ELR (cell line): ENCODE measurements around the gene C1orf232.

Experiments used
- DNase-seq: peaks from one replicate; pipeline ENCODE4 v3.0.0-alpha.2; 2015; ENCODE audit warnings: low read depth

C1orf232 gene

DNA sequence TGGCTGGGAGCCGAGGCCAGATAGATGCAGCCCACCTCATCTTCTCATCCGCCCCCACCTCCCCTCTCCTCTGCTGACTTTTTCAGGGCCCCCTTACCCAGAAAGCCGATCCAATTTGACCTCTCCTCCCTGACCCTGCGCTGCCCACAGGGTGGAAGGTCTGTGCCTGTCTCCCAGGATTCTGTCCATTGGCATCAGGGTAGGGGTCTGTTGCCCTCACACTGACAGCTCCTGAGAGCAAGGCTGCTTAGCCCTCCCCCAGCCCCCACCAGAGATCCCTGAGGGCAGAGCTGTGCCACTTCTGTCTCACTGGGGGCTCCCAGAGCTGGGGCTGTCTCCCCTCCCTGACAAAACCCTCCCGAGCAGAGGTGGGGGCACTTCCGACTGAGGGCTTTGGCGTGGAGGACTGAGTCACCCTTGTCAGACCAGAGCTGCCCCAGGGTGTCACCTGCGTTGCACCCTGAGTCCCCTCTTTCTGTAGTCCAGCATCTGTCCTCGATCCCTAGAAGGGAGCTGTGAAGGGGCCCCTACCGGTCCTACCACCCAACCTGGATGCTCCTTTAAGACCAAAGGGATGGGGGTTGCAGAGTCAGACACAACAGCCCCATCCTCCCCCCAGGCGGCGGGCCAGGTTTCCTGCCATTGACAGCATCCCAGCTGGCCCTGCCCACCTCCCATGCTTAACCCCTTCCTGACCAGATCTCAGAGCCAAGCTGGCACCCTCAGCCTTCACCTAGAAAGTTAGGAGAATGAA is 12.3 kb downstream of the C1orf232 start:
- no peak for DNase-seq

GRCh38 chr1:26155370-26156284 is 13.1 kb downstream of the C1orf232 start:
- no peak for DNase-seq

DNA sequence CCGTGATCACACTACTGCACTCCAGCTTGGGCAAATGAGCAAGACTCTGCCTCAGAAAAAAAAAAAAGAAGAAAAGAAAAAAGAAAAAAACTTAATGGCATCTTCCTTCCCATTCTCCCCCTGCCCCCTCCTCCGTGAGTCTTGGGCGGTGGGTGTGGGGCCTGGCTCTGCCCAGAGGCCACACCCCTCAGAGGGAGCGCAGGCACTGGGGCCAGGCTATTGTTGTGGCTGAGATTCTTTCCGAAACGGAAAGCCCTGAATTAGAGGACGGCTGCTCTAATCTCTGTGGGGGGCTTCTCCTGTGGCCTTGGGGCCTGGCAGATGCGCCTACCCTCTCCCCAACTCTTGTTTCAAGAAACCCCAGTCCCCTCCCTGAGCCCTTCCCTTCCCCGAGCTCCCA is 14.0 kb downstream of the C1orf232 start:
- DNase-seq, result no peak

DNA sequence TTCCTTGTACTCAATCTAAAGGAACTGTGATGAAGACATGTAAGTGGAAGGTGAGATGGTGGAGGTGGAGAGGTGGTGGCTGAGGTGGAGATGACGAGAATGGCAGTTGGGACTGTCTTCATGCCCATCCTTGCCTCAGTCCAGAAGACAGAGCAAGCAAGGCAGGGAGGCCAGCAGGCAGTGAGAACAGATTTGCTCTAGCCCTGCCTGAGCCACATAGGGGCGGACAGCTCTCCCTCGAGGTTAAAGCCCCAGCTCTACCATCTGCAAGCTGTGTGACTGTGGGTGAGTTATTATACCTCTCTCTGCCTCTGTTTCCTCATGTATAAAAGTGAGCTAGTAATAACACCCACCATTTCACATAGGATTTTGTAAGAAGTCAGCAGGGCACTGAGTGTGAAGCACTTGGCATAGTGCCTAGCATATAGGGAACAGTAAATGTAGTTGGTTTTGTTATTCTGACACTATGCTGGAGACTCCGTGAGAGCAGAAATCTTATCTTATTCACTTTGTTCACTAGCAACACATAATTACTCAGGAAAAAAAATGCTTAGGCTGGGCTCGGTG is 14.7 kb downstream of the C1orf232 start:
- no peak for DNase-seq

GRCh38 chr1:26148887-26149286 is 19.9 kb downstream of the C1orf232 start:
- no peak for DNase-seq

DNA sequence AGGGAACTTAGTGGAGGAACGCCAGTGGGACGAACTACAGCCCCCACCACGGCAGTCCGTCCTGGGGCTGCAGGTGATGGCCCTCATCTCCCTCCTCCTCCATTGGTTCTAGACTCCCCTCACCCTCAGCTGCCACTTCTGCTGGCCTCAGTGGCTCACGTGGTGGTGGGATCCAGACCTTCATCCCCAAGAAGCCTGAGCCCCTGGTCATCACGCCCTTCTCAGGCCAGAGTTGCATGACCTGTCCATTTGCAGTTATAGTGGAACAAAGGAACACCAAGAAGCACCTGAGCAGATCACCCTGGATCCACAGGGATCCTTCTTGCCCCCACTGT is 22.8 kb downstream of the C1orf232 start:
- DNase-seq, result no peak

- peak; percentile 85 for DNase-seq
Observed at GRCh38 chr1:26145041-26145959, 23.5 kb downstream of the C1orf232 start.

- DNase-seq, result no peak
Observed at GRCh38 chr1:26142159-26142558, 26.6 kb downstream of the C1orf232 start.

- no peak for DNase-seq
Observed at GRCh38 chr1:26138974-26139558, 29.7 kb downstream of the C1orf232 start.

DNA sequence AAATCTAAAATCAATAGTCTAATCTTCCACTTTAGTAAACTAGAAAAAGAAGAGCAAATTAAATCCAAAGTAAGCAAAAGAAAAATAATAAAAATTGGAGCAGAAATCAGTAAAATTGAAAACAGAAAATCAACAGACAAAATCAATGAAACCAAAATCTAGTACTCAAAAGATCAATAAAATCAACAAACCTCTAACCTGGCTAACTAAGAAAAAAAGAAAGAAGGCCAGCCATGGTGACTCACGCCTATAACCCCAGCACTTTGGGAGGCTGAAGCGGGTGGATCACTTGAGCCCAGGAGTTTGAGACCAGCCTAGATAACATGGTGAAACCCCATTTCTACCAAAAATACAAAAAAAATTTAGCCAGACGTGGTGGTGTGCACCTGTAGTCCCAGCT is 34.3 kb downstream of the C1orf232 start:
- no peak for DNase-seq

- DNase-seq, result no peak
Observed at GRCh38 chr1:26132834-26133167, 36.0 kb downstream of the C1orf232 start.

GRCh38 chr1:26132128-26132833 is 36.5 kb downstream of the C1orf232 start:
- peak; percentile 51 for DNase-seq

DNA sequence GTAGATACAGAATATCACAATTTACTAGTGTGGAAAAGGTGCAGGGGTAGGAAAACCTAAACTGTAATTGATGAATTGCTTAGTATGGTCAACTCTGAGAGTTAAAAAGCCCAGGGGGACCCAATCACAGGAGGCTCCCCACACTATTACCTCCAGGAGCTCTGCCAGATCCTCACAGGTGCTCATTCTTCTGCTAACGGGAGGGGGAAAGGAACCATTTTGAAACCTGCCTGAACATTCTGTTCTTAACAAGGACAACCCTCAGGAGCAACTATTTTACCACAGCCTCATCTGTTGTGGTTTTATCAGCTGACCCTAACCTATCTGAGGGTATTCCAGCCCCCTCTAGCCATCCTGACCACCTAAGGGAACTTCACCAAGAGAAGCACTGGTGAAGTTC is 38.1 kb downstream of the C1orf232 start:
- no peak for DNase-seq

DNA sequence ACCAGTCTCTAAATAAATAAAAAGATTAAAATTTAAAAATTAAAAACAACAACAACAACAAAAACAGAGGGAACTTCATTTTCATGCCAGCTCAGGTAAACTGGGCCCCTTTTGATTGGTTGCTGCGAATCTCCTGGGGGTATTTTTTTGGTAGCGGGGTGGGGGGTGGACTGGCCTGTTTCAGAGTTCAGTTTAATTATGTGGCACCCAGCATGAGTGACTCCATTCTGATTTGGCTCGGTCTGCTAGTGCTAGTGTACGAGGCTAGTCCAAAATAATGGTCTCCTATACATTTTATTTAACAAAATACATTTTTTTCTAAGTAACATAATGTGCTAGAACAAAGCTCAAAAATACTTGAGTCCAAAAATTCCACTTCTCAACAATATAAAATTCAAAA is 39.0 kb downstream of the C1orf232 start:
- DNase-seq, result no peak

DNA sequence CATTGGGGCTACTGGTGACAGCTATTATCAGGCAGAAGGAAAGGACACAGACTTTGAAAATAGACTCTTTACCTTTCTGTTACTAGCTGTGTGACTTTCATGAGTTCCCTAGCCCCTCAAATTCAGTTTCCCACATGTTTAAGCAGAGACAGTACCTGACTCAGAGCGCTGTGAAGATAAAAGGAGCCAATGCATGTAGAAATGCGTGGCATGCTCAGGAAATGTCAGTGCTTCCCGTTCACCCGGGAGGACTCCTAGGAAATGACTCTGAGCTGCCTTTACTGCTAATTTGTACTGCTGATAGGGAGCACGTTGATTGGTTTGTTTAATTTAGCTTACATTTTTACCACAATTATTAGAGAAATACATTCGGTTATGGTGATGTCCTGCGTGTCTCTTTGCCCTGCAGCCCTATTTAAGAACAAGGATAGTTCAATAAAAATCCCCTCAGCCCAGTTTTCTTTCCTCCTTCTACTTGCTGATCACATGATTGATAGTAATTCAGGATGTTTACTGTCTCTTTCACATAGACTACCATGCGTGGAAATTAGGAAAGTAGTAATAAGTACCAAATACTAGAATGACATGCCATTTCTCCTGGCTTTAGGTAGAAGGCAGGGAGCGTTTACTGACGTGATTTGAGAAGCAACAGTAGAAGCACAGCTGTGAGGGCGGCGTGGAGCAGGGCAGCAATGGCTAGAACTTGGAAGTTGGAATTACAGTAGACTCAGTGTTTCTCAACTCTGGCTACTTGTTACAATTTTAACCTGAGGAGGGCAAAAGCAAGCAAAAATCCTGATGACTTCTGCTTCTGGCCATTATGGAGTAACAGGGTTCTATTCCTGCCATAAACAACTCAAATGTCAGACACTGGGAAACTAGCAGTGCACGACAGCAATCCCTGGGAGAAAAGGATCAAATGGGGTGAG is 41.3 kb downstream of the C1orf232 start:
- no peak for DNase-seq

DNA sequence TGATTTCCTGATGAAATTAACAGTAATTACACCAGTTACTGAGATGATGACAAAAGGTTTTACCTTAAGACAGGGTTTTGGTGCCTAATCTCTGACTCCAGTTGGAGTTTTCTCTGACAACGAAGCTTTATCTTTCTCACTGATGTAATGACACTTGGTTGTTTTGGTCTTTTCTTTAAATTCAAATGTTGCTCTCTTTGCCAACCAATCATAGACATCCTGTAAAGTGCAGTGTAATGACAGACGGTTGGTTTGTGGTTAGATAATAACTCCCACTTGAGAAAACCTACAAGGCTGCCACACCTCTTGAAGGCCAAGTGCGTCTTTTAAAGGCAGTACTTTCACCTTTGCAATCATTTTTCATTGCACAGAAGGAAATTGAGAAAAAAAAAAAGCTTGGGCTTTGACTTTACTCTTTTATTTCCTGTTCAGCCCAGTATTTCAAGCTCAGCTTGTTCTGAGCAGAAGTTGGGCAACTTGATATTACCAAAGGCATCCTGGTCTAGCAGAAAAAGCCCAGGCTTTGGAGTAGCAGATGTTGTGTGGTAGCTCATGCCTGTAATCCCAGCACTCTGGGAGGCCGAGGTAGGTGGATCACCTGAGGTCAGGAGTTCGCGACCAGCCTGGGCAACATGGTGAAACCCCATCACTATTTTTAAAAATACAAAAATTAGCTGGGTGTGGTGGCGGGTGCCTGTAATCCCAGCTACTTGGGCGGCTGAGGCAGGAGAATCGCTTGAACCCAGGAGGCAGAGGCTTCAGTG is 42.3 kb downstream of the C1orf232 start:
- no peak for DNase-seq

DNA sequence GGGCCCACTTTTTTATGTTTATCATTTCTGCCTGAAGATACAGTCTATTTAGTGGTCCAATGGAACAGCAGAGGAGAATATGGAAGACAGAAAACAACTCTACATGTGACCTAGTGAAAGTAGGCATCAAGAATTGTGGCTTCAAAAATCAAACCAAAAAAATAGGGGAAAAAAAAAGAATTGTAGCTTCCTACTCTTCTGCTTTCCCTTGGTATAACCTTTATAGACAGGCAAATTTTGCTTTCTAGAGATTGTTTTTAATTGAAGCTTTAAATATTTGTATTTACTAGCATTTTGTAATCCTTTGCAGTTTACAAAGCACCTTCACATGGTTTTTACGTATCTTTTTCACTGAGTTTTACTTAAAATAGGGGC is 42.8 kb downstream of the C1orf232 start:
- no peak for DNase-seq

GRCh38 chr1:26125382-26125781 is 43.4 kb downstream of the C1orf232 start:
- no peak for DNase-seq
